HEK293T (cell line): ENCODE measurements around the gene LRTM1.

Source experiments
- BHLHE40 ChIP-seq: fragments of 450-650 bp; IDR thresholded peaks from 2 replicates; pipeline ENCODE4 v1.6.1; 2016; ENCODE audit warnings: mild to moderate bottlenecking, moderate library complexity, borderline replicate concordance
- CTBP1 ChIP-seq: fragments of 450-650 bp; IDR thresholded peaks from 2 replicates; pipeline ENCODE4 v1.6.1; 2016; ENCODE audit warnings: borderline replicate concordance
- FOXA1 ChIP-seq: fragments of 450-650 bp; IDR thresholded peaks from 2 replicates; pipeline ENCODE4 v1.6.1; 2016; ENCODE audit warnings: mild to moderate bottlenecking
- FOXK2 ChIP-seq: fragments of 450-650 bp; IDR thresholded peaks from 2 replicates; pipeline ENCODE4 v1.6.1; 2016; ENCODE audit warnings: mild to moderate bottlenecking
- FOXM1 ChIP-seq: fragments of 450-650 bp; IDR thresholded peaks from 2 replicates; pipeline ENCODE4 v1.6.1; 2017; ENCODE audit warnings: mild to moderate bottlenecking, borderline replicate concordance
- HDGF ChIP-seq: fragments of 450-650 bp; IDR thresholded peaks from 2 replicates; pipeline ENCODE4 v1.6.1; 2017; ENCODE audit warnings: antibody characterized with exemption, borderline replicate concordance
- LEF1 ChIP-seq: fragments of 450-650 bp; IDR thresholded peaks from 2 replicates; pipeline ENCODE4 v1.6.1; 2017; ENCODE audit warnings: mild to moderate bottlenecking, borderline replicate concordance
- NFRKB ChIP-seq: fragments of 450-650 bp; IDR thresholded peaks from 2 replicates; pipeline ENCODE4 v1.6.1; 2016; ENCODE audit warnings: mild to moderate bottlenecking, moderate library complexity
- SP1 ChIP-seq: fragments of 450-650 bp; IDR thresholded peaks from 2 replicates; pipeline ENCODE4 v1.6.1; 2017
- SUZ12 ChIP-seq: fragments of 450-650 bp; IDR thresholded peaks from 2 replicates; pipeline ENCODE4 v1.6.1; 2016; ENCODE audit warnings: mild to moderate bottlenecking
- TARDBP ChIP-seq: fragments of 450-650 bp; IDR thresholded peaks from 2 replicates; pipeline ENCODE4 v1.6.1; 2016
- ZNF384 ChIP-seq: fragments of 450-650 bp; IDR thresholded peaks from 2 replicates; pipeline ENCODE4 v1.6.1; 2016
- TF ChIP-seq, protein P1 (sequence below): fragments of 450-650 bp; IDR thresholded peaks from 2 replicates; pipeline ENCODE4 v1.6.1; 2016

DNA sequence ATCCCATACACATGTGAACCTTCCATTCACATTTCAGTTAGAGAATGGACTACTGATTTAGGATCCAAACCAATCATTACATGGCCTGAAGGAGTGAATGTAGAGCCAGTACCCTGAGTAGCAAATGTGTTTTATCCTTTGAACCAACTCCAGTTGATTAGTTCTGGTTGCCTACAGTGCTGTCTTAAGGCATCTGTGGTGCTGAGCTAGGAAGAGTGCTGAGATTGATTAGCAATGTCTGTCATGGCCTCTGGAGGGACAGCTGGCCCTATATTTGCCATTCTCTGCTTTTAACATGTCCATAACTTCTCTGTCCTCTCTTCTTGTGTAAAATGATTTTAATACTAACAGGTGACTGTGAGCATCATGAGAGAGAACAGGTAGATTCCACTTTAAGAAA lies 11.1 kb downstream of the LRTM1 start:
- no peak for TF ChIP-seq BHLHE40
- TF ChIP-seq, protein P1, sequence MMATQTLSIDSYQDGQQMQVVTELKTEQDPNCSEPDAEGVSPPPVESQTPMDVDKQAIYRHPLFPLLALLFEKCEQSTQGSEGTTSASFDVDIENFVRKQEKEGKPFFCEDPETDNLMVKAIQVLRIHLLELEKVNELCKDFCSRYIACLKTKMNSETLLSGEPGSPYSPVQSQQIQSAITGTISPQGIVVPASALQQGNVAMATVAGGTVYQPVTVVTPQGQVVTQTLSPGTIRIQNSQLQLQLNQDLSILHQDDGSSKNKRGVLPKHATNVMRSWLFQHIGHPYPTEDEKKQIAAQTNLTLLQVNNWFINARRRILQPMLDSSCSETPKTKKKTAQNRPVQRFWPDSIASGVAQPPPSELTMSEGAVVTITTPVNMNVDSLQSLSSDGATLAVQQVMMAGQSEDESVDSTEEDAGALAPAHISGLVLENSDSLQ: no peak
- TF ChIP-seq SUZ12: no peak
- TF ChIP-seq FOXM1: no peak
- TF ChIP-seq HDGF: no peak
- TF ChIP-seq SP1: no peak
- no peak for TF ChIP-seq FOXA1
- no peak for TF ChIP-seq FOXK2
- no peak for TF ChIP-seq CTBP1
- no peak for TF ChIP-seq ZNF384
- no peak for TF ChIP-seq TARDBP
- no peak for TF ChIP-seq LEF1
- no peak for TF ChIP-seq NFRKB
